HG03469 (cell line): ENCODE data around the gene C11orf87.

Source experiments
- ATAC-seq: cut with Tn5 transposase; IDR thresholded peaks from one replicate; pipeline ENCODE4 v1.9.1; 2021; ENCODE audit warnings: mild to moderate bottlenecking, moderate library complexity, moderate number of reproducible peaks; ENCODE audit not compliant: unreplicated experiment

The C11orf87 gene

DNA sequence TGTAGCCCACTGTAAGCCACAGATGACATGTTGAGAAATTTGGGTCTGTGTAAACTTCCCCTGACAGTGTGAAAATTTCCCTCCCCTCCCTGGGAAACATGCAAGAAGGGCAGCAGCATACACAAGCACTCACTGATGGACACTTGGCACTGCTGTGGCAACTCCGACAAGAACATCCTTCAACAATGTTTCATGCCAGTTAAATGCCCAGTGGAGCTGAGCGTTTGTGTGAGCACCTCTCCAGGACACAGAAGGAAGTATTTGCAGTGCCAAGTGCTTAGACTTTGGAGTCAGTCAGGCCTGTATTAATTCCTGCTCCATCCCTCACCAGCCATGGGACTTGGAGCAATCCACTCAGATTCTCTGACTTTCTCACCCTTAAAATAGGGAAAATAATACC lies 17.7 kb downstream of the C11orf87 start:
- ATAC-seq = no peak

DNA sequence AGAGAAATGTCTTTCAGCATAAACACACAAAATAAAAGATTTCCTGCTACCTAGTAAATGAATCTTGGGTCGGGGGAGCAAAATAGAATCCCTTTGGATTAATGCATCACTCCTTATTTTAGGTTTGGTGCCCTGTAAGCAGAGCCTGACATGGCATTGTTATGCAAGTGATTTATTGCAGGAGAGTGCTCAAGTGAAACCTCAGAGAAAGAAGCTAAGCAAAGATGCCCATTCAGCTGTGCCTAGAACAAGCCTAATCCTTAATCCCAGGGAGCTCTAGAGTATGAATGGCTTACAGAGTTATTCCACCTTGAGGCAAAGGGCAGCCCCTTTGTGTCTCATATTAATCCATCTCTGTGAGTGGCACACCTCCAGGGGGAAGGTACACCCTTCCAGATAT lies 21.1 kb downstream of the C11orf87 start:
- ATAC-seq = no peak

DNA sequence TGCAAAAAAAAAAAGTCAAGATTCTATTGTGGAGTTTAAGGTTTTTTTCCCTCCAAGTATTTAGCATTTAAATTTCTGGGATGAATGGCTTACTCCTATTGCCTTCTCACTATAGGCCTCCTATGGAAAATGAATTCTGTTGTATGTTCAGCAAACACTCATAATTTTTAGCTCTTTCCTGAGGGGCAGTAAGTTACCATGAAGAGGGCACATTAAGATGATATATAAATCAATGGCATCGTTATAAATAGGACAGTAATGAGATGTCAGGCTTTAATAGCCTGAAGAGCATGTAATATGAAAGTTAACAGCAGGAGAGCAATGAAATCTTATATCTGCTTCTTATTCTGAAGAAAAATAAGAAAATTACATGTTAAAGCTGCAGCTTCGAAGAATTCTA lies 32.9 kb downstream of the C11orf87 start:
- no peak for ATAC-seq
